ENCODE results near the gene ATP6V0E2. TPM values are rescaled to one million over a fixed set of nuclear protein-coding genes. Genes with fewer than 3 reads are reported as not detected.

Gene ATP6V0E2
- total RNA-seq, 1 experiment from 2014 or later = 35.6 TPM

GRCh38 chr7:149856583-149856982 lies 17.2 kb upstream of the ATP6V0E2 start:
- Histone ChIP-seq H2AFZ (no peak overlapping the region), H3K4me3 (no peak overlapping the region), H3K9me3 (ENCODE audit: insufficient read depth, low read depth) (no peaks in the 10 kb centered on the region), H3K27ac (no peak overlapping the region), H3K27me3 (ENCODE audit: insufficient read depth, low read depth) (no peaks in the 10 kb centered on the region), H3K36me3 (ENCODE audit: low read depth) (no peaks in the 10 kb centered on the region), H3K4me1 (replicated peaks; ENCODE audit: insufficient read depth) (peaks cover 21% of the 10 kb centered on the region), H3K4me2 (no peak overlapping the region), H3K9me2 (ENCODE audit: insufficient read depth) (no peaks in the 10 kb centered on the region), H3K79me2 (ENCODE audit: low read depth) (no peaks in the 10 kb centered on the region), H3F3A (ENCODE audit: insufficient read depth, low read depth) (no peaks in the 10 kb centered on the region; the same call in 1 of the 2 replicates), H4K20me1 (ENCODE audit: insufficient read depth) (no peaks in the 10 kb centered on the region)
- no peak for TF ChIP-seq CTCF (conservative IDR thresholded peaks at IDR 0.05)
- TF ChIP-seq EZH2 (IDR thresholded peaks at IDR 0.05; ENCODE audit: low read depth) = no peak
- BruUV-seq (replicated peaks) = no TSS peak
- CTCF ChIA-PET = no interaction called here
- POLR2A ChIA-PET (ENCODE audit: unreplicated experiment) = interaction anchor here (0.5 to 0.8 kb wide), 3 partner anchors 61 to 996 kb away, joined by 4 to 7 read pairs (median 5); no protein-coding TSS in a partner anchor
- DNase-seq = no peak
- intact Hi-C loops (cut with micrococcal nuclease; ENCODE audit: unreplicated experiment) = loop anchor here (1.0 kb wide), 1 partner anchor 15 kb away; no protein-coding TSS in a partner anchor

- Histone ChIP-seq H3K79me2 (ENCODE audit: low read depth) (no peaks in the 10 kb centered on the region), H3K4me3 (no peak overlapping the region), H3K9me3 (ENCODE audit: insufficient read depth, low read depth) (no peaks in the 10 kb centered on the region), H2AFZ (no peak overlapping the region), H3K27me3 (ENCODE audit: insufficient read depth, low read depth) (no peaks in the 10 kb centered on the region), H3F3A (ENCODE audit: insufficient read depth, low read depth) (no peaks in the 10 kb centered on the region; the same call in 1 of the 2 replicates), H4K20me1 (ENCODE audit: insufficient read depth) (no peaks in the 10 kb centered on the region), H3K4me2 (no peak overlapping the region), H3K9me2 (ENCODE audit: insufficient read depth) (no peaks in the 10 kb centered on the region), H3K4me1 (replicated peaks; ENCODE audit: insufficient read depth) (peaks cover 16% of the 10 kb centered on the region), H3K36me3 (ENCODE audit: low read depth) (no peaks in the 10 kb centered on the region), H3K27ac (no peak overlapping the region)
- no peak for DNase-seq
- BruUV-seq (replicated peaks) = no TSS peak
- TF ChIP-seq EZH2 (IDR thresholded peaks at IDR 0.05; ENCODE audit: low read depth) (no peak), CTCF (conservative IDR thresholded peaks at IDR 0.05) (no peak)
- ChIA-PET CTCF (no interaction called here), POLR2A (ENCODE audit: unreplicated experiment) (no interaction called here)
- intact Hi-C loops (cut with micrococcal nuclease; ENCODE audit: unreplicated experiment) = no loop called here
Observed at GRCh38 chr7:149859369-149859768, 14.4 kb upstream of the ATP6V0E2 start.

GRCh38 chr7:149859876-149860275 lies 13.9 kb upstream of the ATP6V0E2 start:
- CTCF ChIA-PET = no interaction called here
- Histone ChIP-seq H4K20me1 (ENCODE audit: insufficient read depth) (no peaks in the 10 kb centered on the region), H3K79me2 (ENCODE audit: low read depth) (no peaks in the 10 kb centered on the region), H3K27ac (no peak overlapping the region), H3F3A (ENCODE audit: insufficient read depth, low read depth) (no peaks in the 10 kb centered on the region; the same call in 1 of the 2 replicates), H3K9me3 (ENCODE audit: insufficient read depth, low read depth) (no peaks in the 10 kb centered on the region), H2AFZ (no peak overlapping the region), H3K4me2 (no peak overlapping the region), H3K9me2 (ENCODE audit: insufficient read depth) (no peaks in the 10 kb centered on the region), H3K27me3 (ENCODE audit: insufficient read depth, low read depth) (no peaks in the 10 kb centered on the region), H3K4me3 (no peak overlapping the region), H3K4me1 (replicated peaks; ENCODE audit: insufficient read depth) (peaks cover 11% of the 10 kb centered on the region), H3K36me3 (ENCODE audit: low read depth) (no peaks in the 10 kb centered on the region)
- BruUV-seq (replicated peaks) = no TSS peak
- POLR2A ChIA-PET (ENCODE audit: unreplicated experiment) = no interaction called here
- DNase-seq = no peak
- intact Hi-C loops (cut with micrococcal nuclease; ENCODE audit: unreplicated experiment) = no loop called here
- TF ChIP-seq EZH2 (IDR thresholded peaks at IDR 0.05; ENCODE audit: low read depth) (no peak), CTCF (conservative IDR thresholded peaks at IDR 0.05) (no peak)
